Measurements from ENCODE around the gene HEXIM2. TPM values are rescaled to one million over a fixed set of nuclear protein-coding genes. Genes with fewer than 3 reads are reported as not detected.
"Not testable (repeated sequence)": the region's sequence is repeated elsewhere in the genome, so short reads cannot be mapped to it uniquely, and the experiment has no call there.

HEXIM2 gene
- total and polyA plus RNA-seq, 3 experiments from 2014 or later: 4.0 to 9.3 (median 7.7) TPM

DNA sequence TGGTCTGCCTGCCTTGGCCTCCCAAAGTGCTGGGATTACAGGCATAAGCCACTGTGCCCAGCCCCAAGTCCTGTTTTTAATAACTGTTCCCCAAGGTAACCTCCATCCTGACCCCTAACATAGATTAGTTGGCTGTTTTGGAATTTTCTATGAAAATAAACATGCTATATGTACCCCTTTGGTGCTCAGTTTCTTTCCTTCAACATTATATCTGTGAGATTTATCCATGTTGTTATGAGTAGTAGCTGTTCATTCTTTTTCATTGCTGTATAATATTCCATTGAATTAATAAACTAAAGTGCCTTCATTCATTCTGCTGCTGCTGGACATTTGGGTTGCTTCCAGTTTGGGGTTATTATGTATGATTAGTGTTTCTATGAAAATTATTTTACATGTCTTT is 33.7 kb downstream of the HEXIM2 start:
- no peaks in the 10 kb centered on the region for H3K27me3 Mint-ChIP-seq
- H3K36me3 Mint-ChIP-seq: no peaks in the 10 kb centered on the region
- no peaks in the 10 kb centered on the region for H3K4me1 ChIP-seq (ENCODE audit: insufficient read depth, low read length)
- ChIA-PET CTCF (interaction anchor here (1.1 to 10.7 kb wide), 4 partner anchors 44 to 63 kb away, joined by 3 to 199 read pairs (median 48); partner anchors contain the start of genes ACBD4, HEXIM1 and PLCD3), POLR2A (interaction anchor here (1.1 kb wide), 1 partner anchor 60 kb away, joined by 6 read pairs; the partner anchor contains the start of gene ACBD4)
- H3K9me3 ChIP-seq (ENCODE audit: low read length): no peaks in the 10 kb centered on the region
- no peak overlapping the region for H3K4me3 ChIP-seq (ENCODE audit: low read length)
- no peak overlapping the region for H3K27ac Mint-ChIP-seq
- H3K9me3 Mint-ChIP-seq: no peaks in the 10 kb centered on the region
- H3K36me3 ChIP-seq (ENCODE audit: insufficient read depth, low read length): no peaks in the 10 kb centered on the region
- H3K4me3 Mint-ChIP-seq: no peak overlapping the region
- H3K27ac ChIP-seq (ENCODE audit: low read depth, low read length): no peak overlapping the region
- H3K27me3 ChIP-seq (ENCODE audit: insufficient read depth, low read length, poor library complexity, severe bottlenecking): no peaks in the 10 kb centered on the region
- no peak for DNase-seq
- H3K4me1 Mint-ChIP-seq: peaks cover 1 to 5% (median 4%) of the 10 kb centered on the region in 3 donors

GRCh38 chr17:45197108-45197507 is 35.4 kb downstream of the HEXIM2 start:
- H3K4me3 Mint-ChIP-seq: no peak overlapping the region
- H3K4me1 ChIP-seq (ENCODE audit: insufficient read depth, low read length): no peaks in the 10 kb centered on the region
- H3K4me3 ChIP-seq (ENCODE audit: low read length): no peak overlapping the region
- DNase-seq: no peak
- H3K9me3 ChIP-seq (ENCODE audit: low read length): no peaks in the 10 kb centered on the region
- no peaks in the 10 kb centered on the region for H3K27me3 Mint-ChIP-seq
- no peaks in the 10 kb centered on the region for H3K9me3 Mint-ChIP-seq
- H3K27ac Mint-ChIP-seq: peak overlapping the region in 1 of 8 donors; percentile 47
- POLR2A ChIA-PET: interaction anchor here (0.6 to 2.3 kb wide), 5 partner anchors 8 to 260 kb away, joined by 3 to 14 read pairs (median 9); partner anchors contain the start of genes ACBD4, HEXIM1 and HEXIM2
- H3K36me3 ChIP-seq (ENCODE audit: insufficient read depth, low read length): no peaks in the 10 kb centered on the region
- no peaks in the 10 kb centered on the region for H3K36me3 Mint-ChIP-seq
- CTCF ChIA-PET: interaction anchor here (0.7 to 10.7 kb wide), 38 partner anchors 8 to 343 kb away, joined by 3 to 199 read pairs (median 4); partner anchors contain the start of genes ACBD4, HEXIM1 and HEXIM2
- peaks cover 1 to 5% (median 4%) of the 10 kb centered on the region in 3 donors for H3K4me1 Mint-ChIP-seq
- no peak overlapping the region for H3K27ac ChIP-seq (ENCODE audit: low read depth, low read length)
- H3K27me3 ChIP-seq (ENCODE audit: insufficient read depth, low read length, poor library complexity, severe bottlenecking): no peaks in the 10 kb centered on the region

- ChIA-PET POLR2A (interaction anchor here (0.6 to 2.3 kb wide), 5 partner anchors 9 to 259 kb away, joined by 3 to 14 read pairs (median 9); partner anchors contain the start of genes ACBD4, HEXIM1 and HEXIM2), CTCF (interaction anchor here (0.7 to 10.7 kb wide), 41 partner anchors 9 to 1067 kb away, joined by 3 to 199 read pairs (median 4); partner anchors contain the start of genes ACBD4, HEXIM1, HEXIM2 and PLCD3)
- DNase-seq: peak; percentile 74 to 86 (median 83)
- Histone ChIP-seq H3K27me3 (ENCODE audit: insufficient read depth, low read length, poor library complexity, severe bottlenecking) (no peaks in the 10 kb centered on the region), H3K4me1 (ENCODE audit: insufficient read depth, low read length) (no peaks in the 10 kb centered on the region), H3K9me3 (ENCODE audit: low read length) (no peaks in the 10 kb centered on the region), H3K4me3 (ENCODE audit: low read length) (no peak overlapping the region), H3K36me3 (ENCODE audit: insufficient read depth, low read length) (no peaks in the 10 kb centered on the region), H3K27ac (ENCODE audit: low read depth, low read length) (no peak overlapping the region)
- Mint-ChIP-seq H3K9me3 (no peaks in the 10 kb centered on the region), H3K27me3 (no peaks in the 10 kb centered on the region), H3K36me3 (no peaks in the 10 kb centered on the region), H3K27ac (no peak overlapping the region), H3K4me3 (no peak overlapping the region), H3K4me1 (peaks cover 1 to 5% (median 4%) of the 10 kb centered on the region in 3 donors)
Measured at GRCh38 chr17:45197555-45198334, 36.1 kb downstream of the HEXIM2 start.

DNA sequence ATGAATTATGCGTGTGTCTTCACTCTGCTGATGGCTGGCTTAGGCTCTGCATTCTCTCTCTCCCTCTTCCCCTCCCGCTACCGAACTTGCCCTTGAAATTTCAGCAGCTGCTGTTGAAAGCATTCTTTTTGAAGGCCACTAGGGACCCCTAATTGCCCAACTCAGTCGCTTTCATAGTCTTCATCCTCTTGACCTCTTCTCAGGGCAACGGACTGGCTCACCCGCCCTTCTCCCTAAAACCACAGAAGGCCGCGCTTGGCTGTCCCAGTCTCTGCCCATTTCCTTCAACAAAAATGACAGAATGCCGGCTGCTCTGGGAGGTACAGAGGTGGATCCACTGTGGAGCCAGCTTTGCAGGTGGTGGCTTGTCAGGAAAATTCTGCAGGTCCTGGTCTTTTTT is 39.0 kb downstream of the HEXIM2 start:
- Mint-ChIP-seq H3K4me3 (no peak overlapping the region), H3K36me3 (no peaks in the 10 kb centered on the region), H3K4me1 (peaks cover 1 to 5% (median 4%) of the 10 kb centered on the region in 3 donors), H3K9me3 (no peaks in the 10 kb centered on the region), H3K27me3 (peaks cover 0 to 1% of the 10 kb centered on the region in 2 donors), H3K27ac (no peak overlapping the region)
- H3K9me3 ChIP-seq (ENCODE audit: low read length): no peaks in the 10 kb centered on the region
- H3K27me3 ChIP-seq (ENCODE audit: insufficient read depth, low read length, poor library complexity, severe bottlenecking): no peaks in the 10 kb centered on the region
- H3K4me1 ChIP-seq (ENCODE audit: insufficient read depth, low read length): no peaks in the 10 kb centered on the region
- POLR2A ChIA-PET: no interaction called here
- H3K36me3 ChIP-seq (ENCODE audit: insufficient read depth, low read length): no peaks in the 10 kb centered on the region
- CTCF ChIA-PET: interaction anchor here (1.4 to 10.7 kb wide), 2 partner anchors 52 to 65 kb away, joined by 4 to 199 read pairs; partner anchors contain the start of genes ACBD4 and HEXIM1
- no peak overlapping the region for H3K27ac ChIP-seq (ENCODE audit: low read depth, low read length)
- no peak for DNase-seq
- H3K4me3 ChIP-seq (ENCODE audit: low read length): no peak overlapping the region

GRCh38 chr17:45201457-45201856 is 39.8 kb downstream of the HEXIM2 start:
- Mint-ChIP-seq H3K36me3 (peaks cover 0 to 2% (median 1%) of the 10 kb centered on the region in 3 donors), H3K4me1 (peaks cover 1 to 5% (median 4%) of the 10 kb centered on the region in 3 donors), H3K4me3 (no peak overlapping the region), H3K9me3 (no peaks in the 10 kb centered on the region), H3K27me3 (peaks cover 0 to 1% of the 10 kb centered on the region in 2 donors), H3K27ac (no peak overlapping the region)
- no peak overlapping the region for H3K27ac ChIP-seq (ENCODE audit: low read depth, low read length)
- no peak for DNase-seq
- no peaks in the 10 kb centered on the region for H3K4me1 ChIP-seq (ENCODE audit: insufficient read depth, low read length)
- no peaks in the 10 kb centered on the region for H3K27me3 ChIP-seq (ENCODE audit: insufficient read depth, low read length, poor library complexity, severe bottlenecking)
- H3K4me3 ChIP-seq (ENCODE audit: low read length): no peak overlapping the region
- H3K9me3 ChIP-seq (ENCODE audit: low read length): no peaks in the 10 kb centered on the region
- H3K36me3 ChIP-seq (ENCODE audit: insufficient read depth, low read length): no peaks in the 10 kb centered on the region
- ChIA-PET POLR2A (no interaction called here), CTCF (interaction anchor here (10.7 kb wide), 1 partner anchor 66 kb away, joined by 199 read pairs; the partner anchor contains the start of gene ACBD4)

DNA sequence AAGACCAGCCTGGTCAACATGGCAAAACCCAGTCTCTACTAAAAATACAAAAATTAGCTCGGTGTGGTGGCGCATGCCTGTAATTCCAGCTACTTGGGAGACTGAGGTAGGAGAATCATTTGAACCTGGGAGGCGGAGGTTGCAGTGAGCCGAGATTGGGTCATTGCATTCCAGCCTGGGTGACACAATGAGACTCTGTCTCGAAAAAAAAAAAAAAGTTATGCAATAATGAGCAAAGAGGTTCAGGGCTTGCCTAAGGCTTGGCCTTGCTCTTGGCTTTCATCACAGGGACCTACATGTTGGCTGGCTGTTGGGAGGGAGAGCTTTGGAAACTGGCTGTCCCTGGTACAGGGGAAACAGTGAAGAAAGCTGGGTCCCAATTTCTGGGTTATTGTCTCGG is 40.2 kb downstream of the HEXIM2 start:
- H3K27me3 ChIP-seq (ENCODE audit: insufficient read depth, low read length, poor library complexity, severe bottlenecking); H3K9me3 Mint-ChIP-seq; DNase-seq; H3K4me3 Mint-ChIP-seq; H3K36me3 ChIP-seq (ENCODE audit: insufficient read depth, low read length); H3K27ac ChIP-seq (ENCODE audit: low read depth, low read length); H3K9me3 ChIP-seq (ENCODE audit: low read length); H3K4me1 Mint-ChIP-seq; H3K27me3 Mint-ChIP-seq; H3K4me3 ChIP-seq (ENCODE audit: low read length); H3K27ac Mint-ChIP-seq; H3K4me1 ChIP-seq (ENCODE audit: insufficient read depth, low read length); H3K36me3 Mint-ChIP-seq; POLR2A ChIA-PET: not testable (repeated sequence)
- CTCF ChIA-PET: interaction anchor here (10.7 kb wide), 1 partner anchor 66 kb away, joined by 199 read pairs; the partner anchor contains the start of gene ACBD4

GRCh38 chr17:45218895-45219661 is 57.4 kb downstream of the HEXIM2 start:
- Histone ChIP-seq H3K9me3 (ENCODE audit: low read length) (no peaks in the 10 kb centered on the region), H3K36me3 (ENCODE audit: insufficient read depth, low read length) (peaks cover 11% of the 10 kb centered on the region), H3K27me3 (ENCODE audit: insufficient read depth, low read length, poor library complexity, severe bottlenecking) (no peaks in the 10 kb centered on the region), H3K4me1 (ENCODE audit: insufficient read depth, low read length) (peaks cover 24% of the 10 kb centered on the region), H3K4me3 (ENCODE audit: low read length) (peak overlapping the region; percentile 24), H3K27ac (ENCODE audit: low read depth, low read length) (no peak overlapping the region)
- H3K36me3 Mint-ChIP-seq: peaks cover 10 to 74% (median 12%) of the 10 kb centered on the region in 3 donors
- POLR2A ChIA-PET: interaction anchor here (0.5 to 13.4 kb wide), 10 partner anchors 9 to 167 kb away, joined by 3 to 189 read pairs (median 4); partner anchors contain the start of gene MAP3K14
- peak overlapping the region; percentile 60 to 97 (median 90) for H3K27ac Mint-ChIP-seq
- CTCF ChIA-PET: interaction anchor here (0.8 to 13.8 kb wide), 41 partner anchors 8 to 190 kb away, joined by 3 to 409 read pairs (median 6); partner anchors contain the start of genes ACBD4, HEXIM1, HEXIM2 and MAP3K14
- peaks cover 32 to 46% (median 34%) of the 10 kb centered on the region in 3 donors for H3K4me1 Mint-ChIP-seq
- H3K9me3 Mint-ChIP-seq: no peaks in the 10 kb centered on the region
- DNase-seq: peak; percentile 73 to 88 (median 82)
- H3K27me3 Mint-ChIP-seq: no peaks in the 10 kb centered on the region
- H3K4me3 Mint-ChIP-seq: peak overlapping the region; percentile 70 to 93 (median 90)
